ENCODE measurements around the gene CTDSPL. TPM values are rescaled to one million over a fixed set of nuclear protein-coding genes. Genes with fewer than 3 reads are reported as not detected.
A peak's percentile ranks its signal among the peaks of the same experiment; 100 is the strongest.

Gene CTDSPL
- total RNA-seq, 6 experiments from 2014 or later: 30.3 to 38.8 (median 36.2) TPM

DNA sequence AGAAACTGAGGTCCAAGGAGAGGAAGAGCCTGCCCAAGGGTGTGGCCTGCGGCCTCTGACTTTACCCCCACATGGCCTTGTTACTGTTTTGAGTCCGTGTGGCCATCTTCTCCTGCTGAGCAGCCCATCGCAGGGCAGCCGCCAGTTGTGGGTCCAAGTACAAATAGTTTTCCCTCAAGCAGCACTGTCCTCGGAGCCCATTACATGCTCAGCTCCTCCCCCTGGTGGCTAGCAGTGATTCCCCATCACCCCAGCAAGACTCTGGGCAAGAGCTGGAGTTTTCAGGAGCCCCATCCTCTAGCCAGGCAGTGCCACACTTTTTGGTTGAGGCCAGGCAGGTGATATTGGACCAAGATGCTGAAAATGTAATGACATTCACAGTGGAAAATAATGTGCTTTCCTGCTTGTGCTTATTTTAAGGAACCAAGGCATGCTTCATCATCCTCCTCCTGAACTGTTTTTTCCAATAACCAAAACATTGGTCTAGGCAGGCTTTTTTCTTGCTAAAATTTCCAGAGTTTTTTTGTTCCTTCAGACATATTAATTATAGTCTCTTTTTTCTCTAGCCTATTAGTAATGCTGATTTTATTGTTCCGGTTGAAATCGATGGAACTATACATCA lies 105.7 kb downstream of the CTDSPL start:
- H3K4me1 Mint-ChIP-seq (ENCODE audit: low read depth): peaks cover 14% of the 10 kb centered on the region
- H3K27ac Mint-ChIP-seq: no peak overlapping the region

DNA sequence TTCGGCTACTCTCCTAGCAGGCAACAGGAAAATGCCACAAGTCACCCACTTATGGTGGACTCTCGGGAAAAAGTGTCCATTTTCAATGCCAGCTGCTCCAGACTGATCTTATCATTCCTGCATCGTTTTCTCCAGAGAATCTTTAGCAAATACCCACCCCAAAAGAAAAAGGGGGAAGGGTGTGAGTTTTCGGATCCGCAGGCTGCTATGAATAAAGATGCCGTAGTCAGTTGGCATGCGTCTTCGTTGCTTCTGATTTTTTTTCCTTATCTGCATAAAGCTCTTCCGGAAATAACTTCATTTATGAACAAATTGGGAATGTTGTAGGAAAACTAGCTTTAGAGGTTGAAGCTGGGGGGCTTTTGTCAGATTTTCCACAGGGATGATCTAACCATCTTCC lies 106.5 kb downstream of the CTDSPL start:
- Mint-ChIP-seq H3K27me3 (ENCODE audit: insufficient read depth) (peaks cover 3% of the 10 kb centered on the region; the same call in 1 of the 2 replicates), H3K36me3 (ENCODE audit: low read depth) (peaks cover 4% of the 10 kb centered on the region; the same call in 1 of the 2 replicates), H3K4me3 (no peak overlapping the region), H3K9me3 (no peaks in the 10 kb centered on the region), H3K27ac (no peak overlapping the region), H3K4me1 (ENCODE audit: low read depth) (peaks cover 7% of the 10 kb centered on the region)
- DNase-seq: no peak
- TF ChIP-seq CTCF (IDR thresholded peaks at IDR 0.05): no peak

More for the DNA sequence above, 105.7 kb downstream of the CTDSPL start:
- Mint-ChIP-seq H3K36me3 (ENCODE audit: low read depth) (peaks cover 4% of the 10 kb centered on the region; the same call in 1 of the 2 replicates), H3K27me3 (ENCODE audit: insufficient read depth) (0 out of 2 replicates have a peak, but pooled peaks cover 3% of the 10 kb centered on the region), H3K9me3 (no peaks in the 10 kb centered on the region), H3K4me3 (no peak overlapping the region)
- peak; percentile 90 for TF ChIP-seq CTCF (IDR thresholded peaks at IDR 0.05)
- DNase-seq: peak; percentile 48

DNA sequence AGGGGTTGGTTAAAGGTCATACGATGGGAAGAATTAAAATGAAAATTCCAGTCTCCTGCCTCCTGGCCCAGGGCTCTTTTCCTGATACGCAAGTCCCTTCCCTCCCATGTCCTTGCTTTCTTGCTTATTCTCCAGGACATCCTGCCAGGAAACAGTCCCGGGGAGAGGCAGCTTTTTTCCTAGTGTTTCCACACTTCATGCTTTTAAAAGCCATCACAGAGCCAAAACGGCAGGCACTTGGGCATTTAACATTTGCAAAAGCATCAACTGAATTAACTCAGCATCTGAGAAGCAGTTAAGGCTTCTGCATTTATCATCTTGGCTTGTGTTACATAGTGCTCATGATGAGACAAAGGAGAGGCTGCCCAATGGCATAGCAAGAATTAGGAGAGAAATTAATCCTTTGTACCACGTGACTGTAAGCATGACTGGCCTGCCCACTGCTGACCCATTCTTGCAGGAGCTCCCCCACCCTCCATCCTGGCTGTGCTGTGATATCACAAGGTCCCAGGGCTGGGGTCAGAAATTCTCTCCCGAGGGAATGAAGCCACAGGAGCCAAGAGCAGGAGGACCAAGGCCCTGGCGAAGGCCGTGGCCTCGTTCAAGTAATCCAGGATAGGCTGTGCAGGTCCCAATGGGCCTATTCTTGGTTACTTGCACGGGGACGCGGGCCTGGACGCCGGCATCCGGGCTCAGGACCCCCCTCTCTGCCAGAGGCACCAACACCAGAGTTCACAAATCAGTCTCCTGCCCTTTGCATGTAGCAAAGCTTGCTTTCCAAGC lies 107.3 kb downstream of the CTDSPL start:
- Mint-ChIP-seq H3K27ac (no peak overlapping the region), H3K9me3 (no peaks in the 10 kb centered on the region), H3K4me1 (ENCODE audit: low read depth) (peaks cover 10% of the 10 kb centered on the region), H3K4me3 (no peak overlapping the region), H3K36me3 (ENCODE audit: low read depth) (peaks cover 8% of the 10 kb centered on the region; the same call in 1 of the 2 replicates), H3K27me3 (ENCODE audit: insufficient read depth) (peaks cover 3% of the 10 kb centered on the region; the same call in 1 of the 2 replicates)
- TF ChIP-seq CTCF (IDR thresholded peaks at IDR 0.05): no peak
- DNase-seq: no peak

GRCh38 chr3:37969596-37970100 lies 108.0 kb downstream of the CTDSPL start:
- no peak overlapping the region for H3K27ac Mint-ChIP-seq
- H3K9me3 Mint-ChIP-seq: no peaks in the 10 kb centered on the region
- H3K4me3 Mint-ChIP-seq: no peak overlapping the region
- no peak for TF ChIP-seq CTCF (IDR thresholded peaks at IDR 0.05)
- H3K4me1 Mint-ChIP-seq (ENCODE audit: low read depth): peaks cover 14% of the 10 kb centered on the region
- H3K36me3 Mint-ChIP-seq (ENCODE audit: low read depth): peaks cover 9% of the 10 kb centered on the region; the same call in 1 of the 2 replicates
- DNase-seq: no peak
- H3K27me3 Mint-ChIP-seq (ENCODE audit: insufficient read depth): peaks cover 3% of the 10 kb centered on the region; the same call in 1 of the 2 replicates

- no peak overlapping the region for H3K27ac Mint-ChIP-seq
These were observed 109.1 kb downstream of the CTDSPL start for GRCh38 chr3:37970802-37971201.

More at GRCh38 chr3:37970802-37971201, 109.1 kb downstream of the CTDSPL start:
- Mint-ChIP-seq H3K4me1 (ENCODE audit: low read depth) (peaks cover 18% of the 10 kb centered on the region), H3K9me3 (no peaks in the 10 kb centered on the region), H3K36me3 (ENCODE audit: low read depth) (peaks cover 12% of the 10 kb centered on the region; the same call in 1 of the 2 replicates), H3K4me3 (no peak overlapping the region), H3K27me3 (ENCODE audit: insufficient read depth) (peaks cover 3% of the 10 kb centered on the region; the same call in 1 of the 2 replicates)
- no peak for DNase-seq
- TF ChIP-seq CTCF (IDR thresholded peaks at IDR 0.05): no peak

Data from HFFc6 (cell line).